Endothelial cell of umbilical vein (primary cell): ENCODE results near the gene DOCK1. TPM values are rescaled to one million over a fixed set of nuclear protein-coding genes. Genes with fewer than 3 reads are reported as not detected.

Experiments
- BruUV-seq: library from RNA; stranded (reverse); fragments of 400-500 nt; replicated peaks from 2 replicates; lab custom pipeline; 2021; lab: Mats Ljungman, UMichigan
- CTCF ChIA-PET: fragments of 300-600, 350-600 bp; sonication (Branson Sonifier 250); formaldehyde crosslinking; loops from one replicate; lab custom pipeline; 2021; ENCODE audit warnings: antibody characterized with exemption, inconsistent platforms; lab: Charles Lee
- POLR2A ChIA-PET: fragments of 300-600, 350-600 bp; sonication (Branson Sonifier 250); formaldehyde crosslinking; loops from one replicate; lab custom pipeline; 2021; ENCODE audit warnings: antibody characterized with exemption, inconsistent platforms; lab: Charles Lee
- DNase-seq: peaks from one replicate; pipeline ENCODE4 v3.0.0-alpha.2; 2011; ENCODE audit warnings: low read depth, low spot score
- FAIRE-seq: peaks from 2 replicates; lab custom pipeline; 2011; peaks lifted over from hg19 to GRCh38; lab: Jason Lieb, UNC
- H2AFZ ChIP-seq: 2 replicates; pipeline ENCODE4 v1.6.0; 2012; ENCODE audit warnings: low read depth, low read length, control low read depth, inconsistent platforms
- H3K27ac ChIP-seq: 2 replicates; pipeline ENCODE4 v1.5.1; 2011; ENCODE audit warnings: low read depth, mild to moderate bottlenecking, control low read depth, low read length, moderate library complexity; ENCODE audit not compliant: insufficient read depth
- H3K27me3 ChIP-seq, 2 experiments: 2 replicates each; pipeline versions ENCODE4 v1.6.0 to v1.6.1; 2011; ENCODE audit warnings: low read length in 2 of 2, mixed read lengths in 1 of 2; ENCODE audit not compliant: control insufficient read depth in 2 of 2, insufficient read depth in 2 of 2
- H3K36me3 ChIP-seq, 2 experiments: 2 replicates in 1 of 2; 3 replicates in 1 of 2; pipeline ENCODE4 v1.5.1; 2011; ENCODE audit warnings: low read length in 2 of 2, mild to moderate bottlenecking in 1 of 2, moderate library complexity in 1 of 2; ENCODE audit not compliant: control insufficient read depth in 2 of 2, insufficient read depth in 2 of 2; ENCODE audit errors: extremely low read depth in 1 of 2
- H3K4me1 ChIP-seq: 3 replicates; pipeline ENCODE4 v1.5.1; 2011; ENCODE audit warnings: mild to moderate bottlenecking, low read length; ENCODE audit not compliant: control insufficient read depth, insufficient read depth; ENCODE audit errors: extremely low read depth
- H3K4me2 ChIP-seq: 2 replicates; pipeline ENCODE4 v1.6.1; 2011; ENCODE audit warnings: low read length, control low read depth, mixed read lengths; ENCODE audit not compliant: insufficient read depth
- H3K4me3 ChIP-seq, 3 experiments: fragments of 200-600 bp in 1 of 3; sonication (generic), shearing (Covaris generic) in 1 of 3; replicated peaks in 1 of 3; 2 replicates each; pipeline ENCODE4 v1.5.1; 2011 to 2016; ENCODE audit warnings: control low read depth in 3 of 3, low read length in 3 of 3, mild to moderate bottlenecking in 2 of 3, inconsistent platforms in 1 of 3, low read depth in 1 of 3, moderate library complexity in 1 of 3; ENCODE audit not compliant: insufficient read depth in 1 of 3
- H3K79me2 ChIP-seq: 2 replicates; pipeline ENCODE4 v1.6.0; 2012; ENCODE audit warnings: low read length, inconsistent platforms; ENCODE audit not compliant: control insufficient read depth, insufficient read depth
- H3K9ac ChIP-seq: replicated peaks from 2 replicates; pipeline ENCODE3; 2011; ENCODE audit warnings: low read length, control low read depth; ENCODE audit not compliant: insufficient read depth; ENCODE audit errors: extremely low read depth
- H3K9me1 ChIP-seq: replicated peaks from 3 replicates; pipeline ENCODE4 v1.6.0; 2011; ENCODE audit warnings: mild to moderate bottlenecking, low read length; ENCODE audit not compliant: control insufficient read depth, insufficient read depth; ENCODE audit errors: extremely low read depth
- H3K9me3 ChIP-seq: replicated peaks from 2 replicates; pipeline ENCODE4 v1.5.1; 2012; ENCODE audit warnings: low read length, inconsistent platforms; ENCODE audit not compliant: control insufficient read depth, insufficient read depth
- H4K20me1 ChIP-seq: replicated peaks from 2 replicates; pipeline ENCODE3; 2011; ENCODE audit warnings: mild to moderate bottlenecking, low read length; ENCODE audit not compliant: control insufficient read depth, insufficient read depth; ENCODE audit errors: extremely low read depth
- CTCF ChIP-seq, 2 donors: IDR thresholded peaks; 1 replicate in 1 of 2; 2 replicates in 1 of 2; pipeline ENCODE4 v1.5.1; 2011; ENCODE audit warnings: low read length in 2 of 2, mild to moderate bottlenecking in 2 of 2, moderate library complexity in 2 of 2, control low read depth in 1 of 2, inconsistent platforms in 1 of 2, low read depth in 1 of 2; ENCODE audit not compliant: insufficient read depth in 1 of 2; ENCODE audit errors: extremely low read depth in 1 of 2
- EZH2 ChIP-seq: IDR thresholded peaks from 2 replicates; pipeline ENCODE4 v1.6.1; 2012; ENCODE audit warnings: borderline replicate concordance, low read depth, mild to moderate bottlenecking, moderate library complexity, low read length, inconsistent platforms; ENCODE audit not compliant: severe bottlenecking
- FOS ChIP-seq: IDR thresholded peaks from 2 replicates; pipeline ENCODE4 v1.6.1; 2011; ENCODE audit warnings: mild to moderate bottlenecking, low read length, moderate library complexity, borderline replicate concordance; ENCODE audit not compliant: insufficient read depth
- GATA2 ChIP-seq: IDR thresholded peaks from 2 replicates; pipeline ENCODE4 v1.7.0; 2011; ENCODE audit warnings: low read depth, mild to moderate bottlenecking, moderate library complexity, mixed read lengths, low read length; ENCODE audit not compliant: insufficient read length, insufficient read depth
- JUN ChIP-seq: IDR thresholded peaks from 2 replicates; pipeline ENCODE4 v1.6.1; 2011; ENCODE audit warnings: borderline replicate concordance, low read depth; ENCODE audit not compliant: insufficient read length, insufficient read depth
- MYC ChIP-seq: IDR thresholded peaks from one replicate; pipeline ENCODE4 v1.6.1; 2011; ENCODE audit warnings: mild to moderate bottlenecking, low read depth, low read length
- POLR2A ChIP-seq: IDR thresholded peaks from 2 replicates; pipeline ENCODE4 v1.6.1; 2012; ENCODE audit warnings: low read depth, mild to moderate bottlenecking, control low read depth, low read length
- dilution Hi-C: fragments of 300-500 bp; cut with MboI; formaldehyde crosslinking; loops from one replicate; pipeline ENCODE4 v1.15.0; 2019; ENCODE audit warnings: low sequenced_read_pairs; ENCODE audit not compliant: extremely low pct_ligation_motif_present
- intact Hi-C: fragments of 100-400 bp; cut with micrococcal nuclease; formaldehyde crosslinking; loops from one replicate; pipeline ENCODE4 v1.10.0; 2022
- polyA plus RNA-seq, 4 experiments: library from polyadenylated mRNA; depleted of rRNA in 3 of 4; stranded (reverse) in 3 of 4; unstranded in 1 of 4; fragments of >200 nt; gene quantifications; 2 replicates each; pipeline versions ENCODE4 v1.2.1 to v1.2.3, GENCODE V29; 2011 to 2012; ENCODE audit warnings: missing spikeins in 1 of 4
- total RNA-seq: library from RNA; stranded (reverse); gene quantifications from 2 replicates; pipeline ENCODE4 v1.2.3, GENCODE V29; 2021

DOCK1 gene
- total and polyA plus RNA-seq, 2 donors (not counting 3 experiments of a cell fraction or from before 2014, with no cell fraction given) = 22.5 to 83.1 TPM

GRCh38 chr10:127228195-127228787 is 323.1 kb downstream of the DOCK1 start:
- H3K27me3 ChIP-seq = no peaks in the 10 kb centered on the region
- FAIRE-seq (no peak), DNase-seq (no peak)
- no peak overlapping the region for H3K4me2 ChIP-seq
- no TSS peak for BruUV-seq
- H3K36me3 ChIP-seq = no peaks in the 10 kb centered on the region
- H2AFZ ChIP-seq = no peak overlapping the region
- no peaks in the 10 kb centered on the region for H3K4me1 ChIP-seq
- H4K20me1 ChIP-seq = no peaks in the 10 kb centered on the region
- H3K9me3 ChIP-seq = no peaks in the 10 kb centered on the region
- intact Hi-C loops = no loop called here
- ChIA-PET CTCF (no interaction called here), POLR2A (no interaction called here)
- dilution Hi-C loops = no loop called here
- no peak overlapping the region for H3K4me3 ChIP-seq
- no peaks in the 10 kb centered on the region for H3K79me2 ChIP-seq
- no peak overlapping the region for H3K27ac ChIP-seq
- H3K9me1 ChIP-seq = no peaks in the 10 kb centered on the region
- no peak overlapping the region for H3K9ac ChIP-seq
- TF ChIP-seq POLR2A (no peak), MYC (no peak), JUN (no peak), GATA2 (no peak), CTCF (IDR thresholded peaks at IDR 0.05; ENCODE audit: extremely low read depth in 1 of 2, insufficient read depth in 1 of 2, low read depth in 1 of 2, low read length in 2 of 2) (no peak), FOS (no peak), EZH2 (no peak)
